Caco-2 (cell line): ENCODE results near the gene PEX5L. TPM values are rescaled to one million over a fixed set of nuclear protein-coding genes. Genes with fewer than 3 reads are reported as not detected.

Experiments
- BruUV-seq: library from RNA; stranded (reverse); fragments of 400-500 nt; replicated peaks from 2 replicates; lab custom pipeline; 2021; lab: Mats Ljungman, UMichigan
- CTCF ChIA-PET: fragments of 300-600 bp; sonication (Branson Sonifier 250); formaldehyde crosslinking; loops from one replicate; lab custom pipeline; 2022; ENCODE audit warnings: antibody characterized with exemption; lab: Charles Lee
- POLR2A ChIA-PET: fragments of 300-600 bp; sonication (Branson Sonifier 250); formaldehyde crosslinking; loops from one replicate; lab custom pipeline; 2022; ENCODE audit warnings: antibody characterized with exemption; lab: Charles Lee
- DNase-seq, 2 experiments: peaks; one replicate each; pipeline versions ENCODE4 v3.0.0 to v3.0.0-alpha.2; 2020 to 2022
- H3K27me3 ChIP-seq: replicated peaks from 2 replicates; pipeline ENCODE4 v1.6.0; 2011; ENCODE audit warnings: low read length; ENCODE audit not compliant: control insufficient read depth, insufficient read depth
- H3K36me3 ChIP-seq: 2 replicates; pipeline ENCODE4 v1.5.1; 2011; ENCODE audit warnings: low read length; ENCODE audit not compliant: control insufficient read depth, insufficient read depth
- H3K4me1 ChIP-seq: fragments of 250-450 bp; sonication (Bioruptor Pico); 2 replicates; pipeline ENCODE4 v1.5.1; 2020; ENCODE audit warnings: mild to moderate bottlenecking
- H3K4me3 ChIP-seq: 2 replicates; pipeline ENCODE4 v1.5.1; 2011; ENCODE audit warnings: low read depth, mild to moderate bottlenecking, control low read depth, low read length
- H3K9me3 ChIP-seq: fragments of 250-450 bp; sonication (Bioruptor Pico); 2 replicates; pipeline ENCODE4 v1.5.1; 2020; ENCODE audit warnings: mild to moderate bottlenecking, moderate library complexity
- H3K27ac Mint-ChIP-seq: one replicate; pipeline ENCODE4 v1.8.0; 2022; ENCODE audit warnings: mixed read lengths; ENCODE audit not compliant: unreplicated experiment
- H3K27me3 Mint-ChIP-seq: one replicate; pipeline ENCODE4 v1.8.0; 2022; ENCODE audit warnings: mixed read lengths; ENCODE audit not compliant: insufficient read depth, unreplicated experiment
- H3K36me3 Mint-ChIP-seq: one replicate; pipeline ENCODE4 v1.8.0; 2022; ENCODE audit warnings: mild to moderate bottlenecking, mixed read lengths; ENCODE audit not compliant: insufficient read depth, unreplicated experiment
- H3K4me1 Mint-ChIP-seq: one replicate; pipeline ENCODE4 v1.8.0; 2022; ENCODE audit warnings: low read depth, mixed read lengths; ENCODE audit not compliant: unreplicated experiment
- H3K4me3 Mint-ChIP-seq: one replicate; pipeline ENCODE4 v1.8.0; 2022; ENCODE audit warnings: mild to moderate bottlenecking, moderate library complexity, mixed read lengths; ENCODE audit not compliant: unreplicated experiment
- H3K9me3 Mint-ChIP-seq: one replicate; pipeline ENCODE4 v1.8.0; 2022; ENCODE audit warnings: mixed read lengths; ENCODE audit not compliant: unreplicated experiment
- intact Hi-C: fragments of 100-400 bp; cut with micrococcal nuclease; formaldehyde crosslinking; loops from one replicate; pipeline ENCODE4 v1.10.0; 2022; ENCODE audit not compliant: unreplicated experiment
- total RNA-seq: library from RNA; stranded (reverse); gene quantifications from 2 replicates; pipeline ENCODE4 v1.2.3, GENCODE V29; 2022
- TF ChIP-seq, protein P1 (sequence below), 2 experiments: fragments of 200-600 bp in 1 of 2; IDR thresholded peaks; 1 replicate in 1 of 2; 2 replicates in 1 of 2; pipeline versions ENCODE4 v1.5.1 to v1.8.0; 2011 to 2022; ENCODE audit warnings: antibody characterized with exemption in 1 of 2, control low read depth in 1 of 2, inconsistent platforms in 1 of 2, low read depth in 1 of 2, low read length in 1 of 2, mild to moderate bottlenecking in 1 of 2, moderate library complexity in 1 of 2; ENCODE audit not compliant: insufficient read depth in 1 of 2, severe bottlenecking in 1 of 2, unreplicated experiment in 1 of 2

The PEX5L gene
- total RNA-seq, 1 experiment from 2014 or later, result not detected

DNA sequence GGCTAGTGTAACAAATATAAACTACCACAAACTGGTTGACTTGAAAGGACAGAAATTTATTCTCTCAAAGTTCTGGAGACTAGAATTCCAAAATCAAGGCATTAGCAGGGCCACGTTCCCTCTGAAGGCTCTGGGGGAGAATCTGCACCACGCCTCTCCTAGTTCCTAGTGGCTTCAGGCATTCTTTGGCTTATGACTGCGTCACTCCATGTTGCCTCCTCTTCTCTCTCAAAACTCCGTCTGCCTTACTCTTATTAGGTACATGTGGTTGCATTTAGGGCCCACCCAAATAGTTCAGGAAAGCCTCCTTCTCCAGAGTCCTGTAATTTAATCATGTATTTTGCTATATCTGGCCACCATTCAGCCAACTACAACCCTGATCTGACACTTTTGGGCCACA, 174.8 kb downstream of the PEX5L start:
- TF ChIP-seq, protein P1, sequence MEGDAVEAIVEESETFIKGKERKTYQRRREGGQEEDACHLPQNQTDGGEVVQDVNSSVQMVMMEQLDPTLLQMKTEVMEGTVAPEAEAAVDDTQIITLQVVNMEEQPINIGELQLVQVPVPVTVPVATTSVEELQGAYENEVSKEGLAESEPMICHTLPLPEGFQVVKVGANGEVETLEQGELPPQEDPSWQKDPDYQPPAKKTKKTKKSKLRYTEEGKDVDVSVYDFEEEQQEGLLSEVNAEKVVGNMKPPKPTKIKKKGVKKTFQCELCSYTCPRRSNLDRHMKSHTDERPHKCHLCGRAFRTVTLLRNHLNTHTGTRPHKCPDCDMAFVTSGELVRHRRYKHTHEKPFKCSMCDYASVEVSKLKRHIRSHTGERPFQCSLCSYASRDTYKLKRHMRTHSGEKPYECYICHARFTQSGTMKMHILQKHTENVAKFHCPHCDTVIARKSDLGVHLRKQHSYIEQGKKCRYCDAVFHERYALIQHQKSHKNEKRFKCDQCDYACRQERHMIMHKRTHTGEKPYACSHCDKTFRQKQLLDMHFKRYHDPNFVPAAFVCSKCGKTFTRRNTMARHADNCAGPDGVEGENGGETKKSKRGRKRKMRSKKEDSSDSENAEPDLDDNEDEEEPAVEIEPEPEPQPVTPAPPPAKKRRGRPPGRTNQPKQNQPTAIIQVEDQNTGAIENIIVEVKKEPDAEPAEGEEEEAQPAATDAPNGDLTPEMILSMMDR (IDR thresholded peaks at IDR 0.05; ENCODE audit: insufficient read depth in 1 of 2, low read depth in 1 of 2, low read length in 1 of 2, severe bottlenecking in 1 of 2, unreplicated experiment in 1 of 2), result no peak
- Histone ChIP-seq H3K4me1 (no peaks in the 10 kb centered on the region), H3K36me3 (no peaks in the 10 kb centered on the region), H3K9me3 (no peaks in the 10 kb centered on the region), H3K4me3 (no peak overlapping the region), H3K27me3 (no peaks in the 10 kb centered on the region)
- intact Hi-C loops, result no loop called here
- Mint-ChIP-seq H3K27ac (no peak overlapping the region), H3K9me3 (no peaks in the 10 kb centered on the region), H3K27me3 (peaks cover 13% of the 10 kb centered on the region), H3K36me3 (no peaks in the 10 kb centered on the region), H3K4me1 (no peaks in the 10 kb centered on the region), H3K4me3 (no peak overlapping the region)
- no peak for DNase-seq
- ChIA-PET CTCF (no interaction called here), POLR2A (no interaction called here)
- no TSS peak for BruUV-seq

DNA sequence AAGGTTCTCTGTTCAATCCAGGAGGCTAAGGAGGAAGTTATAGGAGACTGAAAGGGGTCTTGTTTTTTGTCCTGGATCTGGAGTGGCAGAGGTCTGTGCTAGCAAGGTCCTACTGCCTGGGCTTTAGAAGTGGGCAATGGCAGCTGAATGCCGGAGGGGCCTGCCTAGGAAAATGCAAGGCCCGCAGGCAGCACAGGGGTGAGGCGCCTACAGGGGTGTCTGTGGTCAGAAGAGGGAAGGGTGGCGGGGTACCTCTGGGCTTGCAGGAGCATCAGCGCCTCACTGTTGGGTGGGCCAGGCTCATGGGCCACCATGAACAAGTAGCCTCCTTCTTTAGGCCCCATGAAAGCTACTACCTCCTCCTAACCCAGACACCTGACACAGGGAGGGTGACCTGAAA, 175.4 kb downstream of the PEX5L start:
- intact Hi-C loops, result no loop called here
- Histone ChIP-seq H3K4me3 (no peak overlapping the region), H3K36me3 (no peaks in the 10 kb centered on the region), H3K9me3 (no peaks in the 10 kb centered on the region), H3K4me1 (no peaks in the 10 kb centered on the region), H3K27me3 (no peaks in the 10 kb centered on the region)
- DNase-seq, result no peak
- Mint-ChIP-seq H3K4me1 (no peaks in the 10 kb centered on the region), H3K36me3 (no peaks in the 10 kb centered on the region), H3K27me3 (peaks cover 13% of the 10 kb centered on the region), H3K27ac (no peak overlapping the region), H3K4me3 (no peak overlapping the region), H3K9me3 (no peaks in the 10 kb centered on the region)
- TF ChIP-seq, protein P1 (IDR thresholded peaks at IDR 0.05; ENCODE audit: insufficient read depth in 1 of 2, low read depth in 1 of 2, low read length in 1 of 2, severe bottlenecking in 1 of 2, unreplicated experiment in 1 of 2), result no peak
- no TSS peak for BruUV-seq
- CTCF ChIA-PET, result no interaction called here
- POLR2A ChIA-PET, result no interaction called here

DNA sequence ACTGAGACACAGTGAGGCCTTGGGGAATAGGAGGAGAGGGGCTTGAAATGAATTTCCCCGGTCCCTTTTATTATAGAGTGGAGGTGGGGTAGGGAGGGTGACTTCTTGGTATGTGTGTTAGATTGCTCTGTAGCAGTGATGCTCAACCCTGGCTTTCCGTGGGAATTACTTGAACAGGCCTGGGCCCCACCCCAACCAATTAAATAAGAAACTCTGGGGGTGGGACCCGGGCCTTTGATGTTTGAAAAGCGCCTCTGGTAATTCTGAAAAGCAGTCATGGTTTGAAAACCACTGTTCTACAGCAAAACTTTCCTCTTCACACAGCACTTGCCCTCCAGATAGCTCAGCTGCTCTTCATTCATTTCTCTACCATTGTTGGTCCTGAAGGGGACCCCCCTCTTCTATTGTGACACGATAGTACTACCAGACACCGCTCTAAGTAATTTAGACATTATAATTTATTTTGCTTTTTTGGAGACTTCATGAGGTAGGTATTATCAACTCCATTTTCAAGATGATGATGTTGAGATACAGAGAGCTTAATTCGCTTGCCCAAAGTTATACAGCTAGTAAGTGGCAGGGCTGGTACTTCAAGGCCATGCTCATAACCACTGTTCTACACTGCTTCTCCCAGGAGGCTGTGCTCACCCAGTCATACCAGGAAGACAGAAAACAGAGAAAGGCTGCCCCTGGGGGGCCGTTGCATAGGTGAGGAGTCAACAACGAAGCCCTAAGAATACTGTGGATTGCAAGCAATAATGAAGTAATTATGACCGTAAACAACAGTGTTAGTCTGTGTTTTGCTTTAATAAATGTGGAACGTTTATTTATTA, 176.2 kb downstream of the PEX5L start:
- Mint-ChIP-seq H3K27me3 (peaks cover 13% of the 10 kb centered on the region), H3K4me1 (no peaks in the 10 kb centered on the region), H3K36me3 (no peaks in the 10 kb centered on the region), H3K27ac (no peak overlapping the region), H3K9me3 (no peaks in the 10 kb centered on the region), H3K4me3 (no peak overlapping the region)
- no TSS peak for BruUV-seq
- ChIA-PET CTCF (no interaction called here), POLR2A (no interaction called here)
- Histone ChIP-seq H3K36me3 (no peaks in the 10 kb centered on the region), H3K9me3 (no peaks in the 10 kb centered on the region; the same call in 1 of the 2 replicates), H3K27me3 (no peaks in the 10 kb centered on the region), H3K4me3 (no peak overlapping the region), H3K4me1 (no peaks in the 10 kb centered on the region)
- TF ChIP-seq, protein P1 (IDR thresholded peaks at IDR 0.05; ENCODE audit: insufficient read depth in 1 of 2, low read depth in 1 of 2, low read length in 1 of 2, severe bottlenecking in 1 of 2, unreplicated experiment in 1 of 2), result no peak
- no peak for DNase-seq
- intact Hi-C loops, result no loop called here
